ENCODE results near the gene RER1. TPM values are rescaled to one million over a fixed set of nuclear protein-coding genes. Genes with fewer than 3 reads are reported as not detected.

The RER1 gene
- total RNA-seq, 4 donors from 2014 or later: 56.9 to 86.5 (median 81.4) TPM

GRCh38 chr1:2404890-2405511, 13.4 kb downstream of the RER1 start:
- Histone ChIP-seq H3K27me3 (no peaks in the 10 kb centered on the region), H3K27ac (no peak overlapping the region), H3K4me3 (no peak overlapping the region), H3K9me3 (no peaks in the 10 kb centered on the region), H3K36me3 (peaks cover 94% of the 10 kb centered on the region), H3K4me1 (no peaks in the 10 kb centered on the region)
- WGBS: 77% methylated on average over 11 of the region's 24 CpGs
- DNase-seq (ENCODE audit: low spot score in 2 of 2): no peak
- TF ChIP-seq POLR2A (IDR thresholded peaks at IDR 0.05) (no peak), CTCF (IDR thresholded peaks at IDR 0.05) (no peak), POLR2AphosphoS5 (IDR thresholded peaks at IDR 0.05) (no peak)

- TF ChIP-seq POLR2AphosphoS5 (IDR thresholded peaks at IDR 0.05) (no peak), POLR2A (IDR thresholded peaks at IDR 0.05) (no peak), EP300 (IDR thresholded peaks at IDR 0.05) (no peak), CTCF (IDR thresholded peaks at IDR 0.05) (no peak)
- DNase-seq (ENCODE audit: low spot score in 2 of 2): no peak
- Histone ChIP-seq H3K9me3 (no peaks in the 10 kb centered on the region), H3K4me3 (no peak overlapping the region), H3K36me3 (peaks cover 89% of the 10 kb centered on the region), H3K4me1 (no peaks in the 10 kb centered on the region), H3K27me3 (no peaks in the 10 kb centered on the region), H3K27ac (no peak overlapping the region)
- WGBS: 75% methylated on average over 13 of the region's 28 CpGs
These were observed 14.1 kb downstream of the RER1 start for GRCh38 chr1:2405588-2406295.

- TF ChIP-seq CTCF (IDR thresholded peaks at IDR 0.05) (no peak), EP300 (IDR thresholded peaks at IDR 0.05) (no peak), POLR2AphosphoS5 (IDR thresholded peaks at IDR 0.05) (no peak), POLR2A (IDR thresholded peaks at IDR 0.05) (no peak)
- no peaks in the 10 kb centered on the region for H3K27me3 ChIP-seq
- DNase-seq (ENCODE audit: low spot score in 2 of 2): no peak
- peaks cover 85% of the 10 kb centered on the region for H3K36me3 ChIP-seq
- WGBS: 73% methylated on average over 7 of the region's 26 CpGs
- no peaks in the 10 kb centered on the region for H3K9me3 ChIP-seq
- H3K4me1 ChIP-seq: peaks cover 4% of the 10 kb centered on the region
- H3K4me3 ChIP-seq: no peak overlapping the region
- H3K27ac ChIP-seq: no peak overlapping the region
These were observed 14.9 kb downstream of the RER1 start for GRCh38 chr1:2406451-2407041.

- no peaks in the 10 kb centered on the region for H3K27me3 ChIP-seq
- 74% methylated on average over 13 of the region's 25 CpGs for WGBS
- H3K9me3 ChIP-seq: no peaks in the 10 kb centered on the region
- no peak for TF ChIP-seq EP300 (IDR thresholded peaks at IDR 0.05)
- no peak for TF ChIP-seq CTCF (IDR thresholded peaks at IDR 0.05)
- TF ChIP-seq POLR2A (IDR thresholded peaks at IDR 0.05): no peak
- TF ChIP-seq POLR2AphosphoS5 (IDR thresholded peaks at IDR 0.05): no peak
- no peak for DNase-seq (ENCODE audit: low spot score in 2 of 2)
- peaks cover 77% of the 10 kb centered on the region for H3K36me3 ChIP-seq
- H3K27ac ChIP-seq: no peak overlapping the region
- H3K4me1 ChIP-seq: peaks cover 10% of the 10 kb centered on the region
- no peak overlapping the region for H3K4me3 ChIP-seq
These were observed 15.7 kb downstream of the RER1 start for GRCh38 chr1:2407166-2407990.

- Histone ChIP-seq H3K9me3 (no peaks in the 10 kb centered on the region), H3K27ac (no peak overlapping the region), H3K4me1 (peaks cover 10% of the 10 kb centered on the region), H3K27me3 (no peaks in the 10 kb centered on the region), H3K36me3 (peaks cover 71% of the 10 kb centered on the region), H3K4me3 (no peak overlapping the region)
- no peak for TF ChIP-seq POLR2A (IDR thresholded peaks at IDR 0.05)
- TF ChIP-seq POLR2AphosphoS5 (IDR thresholded peaks at IDR 0.05): no peak
- TF ChIP-seq CTCF (IDR thresholded peaks at IDR 0.05): no peak
- TF ChIP-seq EP300 (IDR thresholded peaks at IDR 0.05): no peak
- 95% methylated on average over 8 of the region's 8 CpGs for WGBS
- DNase-seq (ENCODE audit: low spot score in 2 of 2): no peak
These were observed 16.3 kb downstream of the RER1 start for GRCh38 chr1:2407991-2408275.
